HG03097 (cell line): Measurements from ENCODE around the gene DAB1.

Source experiments
- ATAC-seq: cut with Tn5 transposase; IDR thresholded peaks from one replicate; pipeline ENCODE4 v1.9.1; 2021; ENCODE audit not compliant: unreplicated experiment, low FRiP score

The DAB1 gene

DNA sequence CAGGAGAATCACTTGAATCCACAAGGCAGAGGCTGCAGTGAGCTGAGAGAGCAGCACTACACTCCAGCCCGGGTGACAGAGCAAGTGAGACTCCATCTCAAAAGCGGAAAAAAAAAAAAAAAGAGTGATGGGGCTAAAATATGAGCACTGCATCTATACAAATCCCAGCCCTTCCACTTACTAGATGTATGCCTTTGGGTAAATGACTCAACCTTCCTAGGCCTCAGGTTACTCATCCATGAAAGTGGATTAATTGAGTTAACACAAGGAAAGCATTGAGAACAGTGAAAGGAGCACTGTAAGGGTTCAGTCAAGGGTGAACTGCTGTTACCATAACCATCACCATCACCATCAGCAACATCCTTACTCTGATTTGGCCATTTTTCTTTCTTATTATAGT lies 231.6 kb downstream of the DAB1 start:
- ATAC-seq = no peak

GRCh38 chr1:57190898-57191297 lies 233.0 kb downstream of the DAB1 start:
- no peak for ATAC-seq

DNA sequence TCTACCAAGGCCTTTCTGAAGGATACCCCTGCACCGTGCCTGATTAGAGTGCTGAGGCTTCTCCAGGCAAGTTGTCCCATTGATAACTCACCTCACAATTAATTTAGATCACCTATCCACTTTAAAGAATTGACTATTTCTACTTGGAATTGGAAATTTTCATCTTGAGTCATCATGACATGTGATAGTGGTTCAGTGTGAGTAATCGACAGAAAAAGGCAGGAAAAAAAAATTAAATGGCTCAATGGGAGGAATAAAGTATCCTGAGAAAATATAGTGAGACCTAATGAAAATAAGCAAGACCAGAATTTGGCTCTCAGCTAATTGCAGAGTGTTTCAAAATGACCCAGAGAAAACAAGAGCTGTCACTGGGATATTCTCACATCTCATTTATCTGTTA lies 235.7 kb downstream of the DAB1 start:
- no peak for ATAC-seq

DNA sequence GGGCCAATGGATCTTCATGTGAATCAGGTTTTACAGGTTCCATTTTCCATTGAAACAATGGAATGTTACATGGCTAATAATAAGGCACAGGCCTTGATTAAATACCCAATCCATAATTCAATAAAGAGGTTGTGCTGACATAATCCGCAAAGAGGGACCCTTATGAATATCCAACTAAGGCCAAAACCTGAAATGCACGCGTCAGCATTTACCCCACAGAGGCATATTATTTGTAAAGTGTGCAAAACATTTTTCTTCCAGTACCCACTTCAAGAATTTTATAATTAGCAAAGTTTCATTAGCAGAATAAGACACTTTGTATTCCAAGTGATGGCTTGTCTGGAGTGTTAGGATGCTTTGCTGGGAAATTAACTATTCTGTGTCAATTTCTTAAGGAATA lies 237.4 kb downstream of the DAB1 start:
- ATAC-seq = no peak

DNA sequence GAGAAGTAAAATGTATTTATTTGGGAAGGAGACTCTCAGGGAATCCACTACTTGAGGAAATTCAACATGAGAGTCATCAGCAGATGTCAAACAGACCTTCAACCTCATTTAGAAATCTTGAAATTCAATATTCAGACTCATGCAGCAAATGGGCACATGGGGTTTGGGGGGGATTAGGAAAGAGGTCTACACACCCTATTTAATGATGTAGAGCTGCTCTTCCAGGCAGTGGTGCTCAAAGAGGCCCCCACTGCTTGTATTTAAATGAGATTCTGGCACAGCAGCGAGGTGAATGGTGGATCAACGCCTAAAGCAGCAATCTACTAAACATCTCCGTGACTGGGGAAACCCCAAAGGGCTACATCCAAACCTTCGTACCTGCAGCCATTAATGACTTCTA lies 244.9 kb downstream of the DAB1 start:
- ATAC-seq = no peak

DNA sequence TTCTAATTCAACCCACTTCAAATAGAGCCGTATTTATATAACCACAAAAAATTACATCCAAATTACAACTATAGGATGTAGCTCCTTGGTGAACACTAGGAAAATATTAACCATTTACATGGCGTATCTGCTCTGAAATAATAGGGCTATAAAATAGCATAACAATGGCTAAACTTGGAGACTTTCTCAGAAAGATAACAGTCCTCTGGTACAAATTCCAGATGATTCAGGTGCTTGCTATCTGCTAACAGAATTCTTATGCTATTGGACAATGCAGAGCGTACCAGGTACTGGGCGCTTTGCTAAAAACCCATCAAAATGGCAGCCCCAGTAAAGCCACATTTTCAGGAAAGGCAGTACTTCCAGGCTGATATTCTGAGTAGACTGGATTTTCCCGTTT lies 248.4 kb downstream of the DAB1 start:
- ATAC-seq = no peak

DNA sequence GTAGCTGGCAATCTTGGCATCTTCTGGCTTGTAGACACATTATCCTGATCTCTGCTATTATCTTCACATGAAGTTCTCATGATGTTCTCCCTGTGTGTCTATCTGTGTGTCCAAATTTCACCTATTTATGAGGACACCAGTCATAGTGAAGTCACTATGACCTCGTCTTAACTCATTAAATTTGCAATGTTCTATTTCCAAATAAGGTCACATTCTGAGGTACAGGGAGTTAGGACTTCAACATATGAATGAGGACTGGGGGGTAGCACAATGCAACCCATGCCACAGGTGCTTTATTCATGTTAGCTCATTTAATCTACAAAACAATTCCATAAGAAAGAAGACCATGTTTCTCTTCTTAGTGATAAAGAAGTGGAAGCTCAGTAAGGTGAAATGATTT lies 251.8 kb downstream of the DAB1 start:
- ATAC-seq = no peak

DNA sequence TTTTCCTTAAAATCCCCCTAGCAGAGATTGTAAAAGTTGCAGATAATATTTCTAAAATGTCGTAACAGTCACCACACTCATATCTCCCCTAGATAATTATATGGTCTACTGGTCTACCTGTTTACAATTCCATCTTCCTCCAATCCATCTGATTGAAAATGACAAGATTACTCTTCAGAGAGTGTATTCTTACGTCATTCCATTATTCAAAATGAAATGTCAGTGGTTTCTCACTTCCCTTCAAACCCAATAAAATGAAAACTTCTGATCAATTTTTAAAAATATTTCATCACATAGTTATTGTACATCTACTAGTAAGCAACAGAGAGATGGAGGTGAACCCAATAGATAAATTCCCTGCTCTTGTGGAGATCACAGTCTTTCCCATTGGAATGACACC lies 255.9 kb downstream of the DAB1 start:
- ATAC-seq = no peak

DNA sequence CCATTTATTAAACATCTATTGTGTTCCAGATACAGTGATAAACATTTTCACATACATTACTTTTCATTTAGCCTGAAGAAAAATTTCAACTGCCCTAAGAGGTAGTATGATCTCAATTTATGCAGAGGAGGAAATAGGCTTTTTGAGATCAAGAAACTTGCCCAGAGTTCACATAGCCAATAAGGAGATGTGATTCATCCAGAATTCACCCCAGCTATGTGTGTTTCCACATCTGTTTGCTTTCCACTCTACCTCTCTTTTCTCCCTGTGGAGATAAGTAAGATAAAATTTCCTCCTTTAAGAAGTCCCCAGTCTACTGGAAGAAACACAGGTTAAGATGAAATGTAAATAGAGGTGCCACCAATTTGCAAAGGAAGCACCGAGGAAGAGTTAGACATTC lies 258.3 kb downstream of the DAB1 start:
- no peak for ATAC-seq

DNA sequence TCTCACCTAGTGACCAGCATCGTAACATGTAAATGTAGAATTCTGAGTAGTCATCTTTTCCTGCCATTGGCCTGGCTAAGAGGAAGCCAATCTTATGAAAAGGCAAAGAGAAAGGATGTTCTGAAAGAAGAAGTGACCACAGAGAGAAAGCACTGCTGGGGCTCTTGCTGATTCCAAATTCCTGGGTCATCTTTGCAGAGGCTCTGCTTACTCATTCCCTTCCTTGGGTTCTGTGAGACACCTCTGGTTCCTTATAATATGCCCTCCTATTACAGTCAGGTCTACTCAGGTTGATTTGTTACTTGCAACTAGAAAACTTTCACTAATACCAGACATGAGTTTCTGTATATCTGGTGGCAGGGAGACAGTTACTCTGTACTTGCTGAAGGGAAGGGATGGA lies 259.3 kb downstream of the DAB1 start:
- no peak for ATAC-seq

- no peak for ATAC-seq
These were observed 260.1 kb downstream of the DAB1 start for GRCh38 chr1:57163789-57164188.

- no peak for ATAC-seq
These were observed 260.5 kb downstream of the DAB1 start for GRCh38 chr1:57163325-57163724.

GRCh38 chr1:57162607-57163261 lies 261.1 kb downstream of the DAB1 start:
- no peak for ATAC-seq

- no peak for ATAC-seq
These were observed 263.3 kb downstream of the DAB1 start for GRCh38 chr1:57160594-57160993.

DNA sequence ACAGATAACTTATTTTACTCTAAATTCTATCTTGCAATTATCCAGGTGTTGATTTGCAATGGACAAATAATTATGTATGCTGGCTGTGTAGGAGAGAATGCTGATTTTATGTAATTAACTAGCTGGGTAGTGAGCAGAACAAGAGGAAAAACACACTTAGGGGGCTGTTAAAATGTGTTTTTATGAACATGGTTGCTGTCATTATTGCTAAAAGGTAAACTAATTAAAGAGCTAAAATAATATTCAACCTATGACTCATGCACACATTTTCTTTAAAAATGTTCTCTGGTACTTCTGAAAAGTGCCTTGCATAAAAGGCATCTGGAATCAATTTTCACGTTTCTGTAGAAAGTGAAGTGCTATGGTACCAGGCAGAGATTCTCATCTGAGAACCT lies 265.3 kb downstream of the DAB1 start:
- ATAC-seq = no peak

DNA sequence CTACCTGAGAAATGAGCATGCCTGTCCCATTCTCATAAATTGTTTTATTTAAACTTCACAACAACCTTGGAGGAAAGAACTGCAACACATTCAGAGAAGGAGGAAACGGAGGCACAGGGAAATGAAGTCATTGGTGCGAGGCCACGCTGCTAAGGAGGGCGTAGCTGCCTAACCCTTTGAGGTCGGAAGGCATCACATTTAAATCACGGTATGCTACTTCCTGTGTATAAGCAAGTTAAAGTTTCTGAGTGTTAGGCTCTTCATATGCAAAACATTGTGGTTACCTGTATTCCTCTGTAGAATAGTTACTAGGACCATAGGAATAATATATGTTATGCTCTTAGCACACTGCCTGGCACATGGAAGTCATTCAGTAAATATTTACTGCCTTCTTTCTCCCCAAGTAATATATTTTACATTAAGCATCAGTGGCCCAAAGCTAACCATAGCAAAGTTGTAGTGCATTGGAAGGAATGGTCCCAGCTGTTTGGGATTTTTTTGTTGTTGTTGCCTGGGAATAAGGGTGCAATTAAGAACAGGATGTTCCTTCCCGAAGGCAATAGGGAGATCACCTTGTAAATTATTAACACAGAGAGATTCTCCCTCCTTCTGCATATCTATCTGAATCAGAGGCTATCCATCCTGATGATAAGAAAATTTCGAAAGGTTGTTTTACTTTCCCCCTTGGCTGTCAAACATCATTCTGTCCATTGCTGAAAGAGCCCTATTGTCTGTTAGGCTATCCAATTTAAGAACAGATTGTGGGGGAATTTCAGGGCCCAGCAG lies 265.8 kb downstream of the DAB1 start:
- no peak for ATAC-seq

DNA sequence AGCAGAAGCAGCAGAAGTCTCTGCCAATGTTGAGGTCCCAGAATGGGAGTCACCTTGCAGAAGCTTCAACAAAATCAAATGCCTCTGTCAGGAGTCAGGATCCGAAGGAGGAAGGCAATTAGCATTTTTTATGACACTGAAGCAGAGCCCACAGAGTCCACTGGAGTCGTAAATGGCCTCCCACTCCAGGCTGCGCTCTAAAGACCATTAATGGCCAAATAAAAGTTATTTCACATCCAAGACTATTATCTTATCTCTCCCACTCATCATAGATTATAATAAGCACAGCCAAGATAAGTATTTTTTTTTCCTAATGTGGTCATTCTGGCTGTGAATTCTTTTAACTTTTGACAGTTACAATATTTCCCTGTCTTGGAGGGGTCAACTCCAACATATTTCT lies 267.0 kb downstream of the DAB1 start:
- no peak for ATAC-seq

DNA sequence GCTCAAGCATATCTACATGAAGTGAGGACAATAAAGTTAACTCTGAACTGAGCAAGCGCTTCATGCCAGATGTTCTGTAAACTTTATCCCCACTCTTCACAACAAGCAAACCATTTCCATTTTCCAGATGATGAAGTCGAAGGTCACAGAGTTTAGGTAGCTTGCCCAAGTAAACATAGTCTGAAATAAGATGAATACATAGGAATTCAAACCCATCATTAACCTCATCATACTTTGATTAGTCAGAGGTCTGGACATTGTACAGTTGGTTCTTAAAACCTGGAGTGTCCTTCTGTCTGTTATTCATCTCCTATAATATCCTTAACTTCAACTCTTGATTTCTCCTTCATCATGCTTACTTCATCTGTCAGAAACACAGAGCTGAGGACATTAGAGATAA lies 277.8 kb downstream of the DAB1 start:
- ATAC-seq = no peak

- ATAC-seq = no peak
These were observed 280.9 kb downstream of the DAB1 start for GRCh38 chr1:57142999-57143398.

GRCh38 chr1:57142169-57142568 lies 281.7 kb downstream of the DAB1 start:
- no peak for ATAC-seq

DNA sequence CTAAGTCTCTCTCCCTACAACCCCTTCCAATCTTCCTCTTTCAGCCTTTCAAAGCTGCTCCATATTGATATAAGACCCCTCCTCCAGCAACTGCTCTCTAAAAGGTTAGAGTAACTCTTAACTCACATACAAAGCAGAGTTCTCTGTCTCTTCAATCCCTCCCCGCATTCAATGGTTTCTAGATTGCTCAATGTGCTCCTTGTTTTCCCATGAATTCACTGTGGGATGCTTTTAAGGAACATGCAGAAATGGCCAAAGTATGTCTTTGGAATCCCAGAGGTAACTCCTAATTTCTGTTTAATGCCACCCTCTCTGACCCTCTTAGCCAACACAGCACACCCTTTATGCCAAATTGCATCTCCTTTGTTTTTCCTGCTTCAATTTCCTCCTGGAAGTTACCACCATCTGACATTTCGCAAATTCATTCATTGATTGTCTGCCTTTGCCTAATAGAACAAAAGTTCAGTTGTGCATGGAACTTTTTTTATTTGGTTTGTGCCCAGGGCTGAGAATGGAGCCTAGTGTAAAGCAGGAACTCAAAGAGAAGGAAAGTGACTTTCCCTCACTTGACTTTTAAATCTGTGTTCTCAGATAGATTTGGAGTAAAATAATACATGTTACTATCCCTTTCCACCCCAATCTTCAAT lies 285.3 kb downstream of the DAB1 start:
- ATAC-seq = no peak

DNA sequence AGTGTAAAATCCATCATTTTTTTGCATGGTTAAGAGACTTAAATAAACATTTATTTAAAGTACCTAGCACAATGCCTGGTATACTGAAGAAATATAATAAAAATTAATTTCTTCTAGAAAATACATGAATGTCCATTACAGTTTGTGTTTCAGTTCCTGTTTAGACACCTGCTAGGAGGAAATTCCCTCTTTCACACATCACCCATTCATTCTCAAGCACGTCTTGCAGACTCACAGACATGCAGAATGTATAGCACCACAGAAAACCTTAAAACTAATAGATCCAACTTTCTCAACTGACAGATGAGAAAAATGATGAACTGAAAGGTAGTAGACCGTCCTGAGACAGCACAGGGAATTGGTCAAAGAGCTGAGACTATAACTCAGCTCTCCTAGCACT lies 285.9 kb downstream of the DAB1 start:
- peak; percentile 69 for ATAC-seq
